ENCODE data around the gene ATF3.

The ATF3 gene, protein sequence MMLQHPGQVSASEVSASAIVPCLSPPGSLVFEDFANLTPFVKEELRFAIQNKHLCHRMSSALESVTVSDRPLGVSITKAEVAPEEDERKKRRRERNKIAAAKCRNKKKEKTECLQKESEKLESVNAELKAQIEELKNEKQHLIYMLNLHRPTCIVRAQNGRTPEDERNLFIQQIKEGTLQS

GRCh38 chr1:212608392-212608958 lies at the start of gene ATF3:
Gene ATF3, plus strand, starts transcription at chr1:212608761. Its CDS starts 6,261 bp downstream, at chr1:212615022.
- peak; percentile 93 to 97 for DNase-seq

- no peak for DNase-seq
Observed at GRCh38 chr1:212559929-212560328, 48.6 kb upstream of the ATF3 start.

DNA sequence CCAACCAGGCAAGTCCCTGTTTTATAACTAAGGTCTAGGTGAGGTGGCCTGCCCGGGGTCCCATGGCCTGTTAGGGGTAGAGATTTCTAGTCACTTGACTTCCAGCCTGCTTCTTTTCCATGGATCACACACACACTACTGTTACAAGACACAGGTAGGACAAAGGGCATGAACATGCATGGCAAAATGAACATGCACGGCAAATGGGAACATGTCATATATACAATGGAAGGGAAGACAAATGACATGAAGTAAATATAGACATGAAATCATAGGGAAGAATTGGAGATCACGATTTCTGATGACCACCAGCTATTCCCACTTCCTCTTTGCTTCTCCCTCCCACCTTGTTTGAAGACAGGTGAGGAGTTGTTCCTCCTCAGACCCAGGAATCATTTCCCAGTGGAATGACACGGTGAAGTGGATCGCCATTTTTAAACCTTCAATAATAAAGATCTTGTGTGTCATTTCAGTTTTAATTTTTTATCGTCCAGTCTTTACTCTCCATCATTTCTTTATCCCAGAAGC lies 47.6 kb upstream of the ATF3 start:
- no peak for DNase-seq

DNA sequence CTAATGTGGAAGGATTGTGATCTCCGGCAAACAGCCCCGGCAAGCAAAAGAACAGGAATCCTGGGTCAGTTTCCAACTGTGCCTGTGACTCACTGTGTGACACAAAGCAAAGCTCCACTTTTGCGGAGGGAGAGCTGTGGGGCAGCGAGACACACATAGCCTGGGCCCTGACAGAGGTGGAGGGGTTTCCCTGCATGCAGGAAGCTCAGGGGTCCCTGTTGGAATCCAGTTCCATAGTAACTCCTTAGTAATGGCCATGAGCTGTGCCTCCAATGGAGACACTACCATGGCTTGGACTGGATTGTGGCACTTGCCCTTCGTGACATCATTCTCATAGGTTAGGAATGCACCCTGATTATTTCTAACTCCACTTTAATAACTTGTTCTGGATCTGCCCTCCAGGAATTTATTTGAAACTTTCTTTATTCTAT lies 47.0 kb upstream of the ATF3 start:
- DNase-seq = no peak

GRCh38 chr1:212562771-212563170 lies 45.8 kb upstream of the ATF3 start:
- no peak for DNase-seq

DNA sequence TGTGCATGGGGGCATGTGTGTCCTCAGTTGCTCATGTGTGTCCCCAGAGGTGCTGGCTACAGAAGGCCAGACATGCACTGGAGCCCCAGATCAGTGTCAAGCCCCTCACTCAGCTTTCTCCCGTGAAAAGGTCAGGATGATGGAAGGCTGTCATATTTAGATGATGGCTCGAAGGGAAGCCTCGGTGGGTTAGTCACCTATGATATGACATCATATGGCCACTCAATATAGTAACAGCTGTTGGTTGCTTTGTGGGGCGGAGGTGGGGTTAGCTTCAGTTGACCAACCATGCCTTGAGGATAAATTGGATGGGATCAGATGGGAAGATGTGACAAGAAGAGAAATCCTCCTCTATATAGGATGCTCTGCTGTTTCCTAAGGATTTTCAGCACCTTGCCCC lies 43.5 kb upstream of the ATF3 start:
- no peak for DNase-seq

DNA sequence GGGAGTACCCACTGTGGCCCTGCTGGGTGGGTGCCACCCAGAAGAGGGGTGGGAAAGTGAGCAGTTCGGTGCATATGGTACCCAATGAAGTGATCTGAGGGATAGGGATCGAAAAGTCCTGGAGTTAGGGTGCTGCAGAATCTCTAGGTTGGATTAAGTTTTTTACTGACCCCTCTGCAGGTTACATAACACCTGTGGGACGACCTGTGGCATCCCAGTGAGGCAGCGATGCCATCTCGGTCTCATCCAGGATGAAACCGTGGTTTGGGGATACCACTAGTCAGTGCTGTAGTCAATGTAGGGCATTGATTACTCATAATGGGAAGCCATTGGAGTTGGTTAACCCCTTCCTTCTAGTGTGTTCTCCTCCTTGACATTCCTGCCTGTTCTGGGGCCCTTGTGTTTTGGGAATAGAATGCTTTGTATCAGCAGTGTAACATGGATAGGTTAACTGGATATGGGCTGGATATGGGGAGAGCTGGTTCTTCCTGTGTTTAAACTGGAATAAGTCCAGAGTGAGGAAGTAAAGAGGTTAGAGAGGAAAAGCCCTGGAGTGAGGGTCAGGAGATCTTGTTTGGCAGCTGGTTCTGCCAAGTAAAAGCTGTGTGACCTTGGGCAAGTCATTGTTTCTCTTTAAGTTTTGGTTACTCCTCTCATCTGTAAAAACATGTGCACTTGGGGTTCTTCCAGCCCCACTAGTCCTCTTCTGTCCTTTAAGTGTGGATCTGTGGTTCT lies 42.8 kb upstream of the ATF3 start:
- DNase-seq = no peak

GRCh38 chr1:212566522-212567479 lies 41.8 kb upstream of the ATF3 start:
- DNase-seq = peak; percentile 35 to 71

- no peak for DNase-seq
Observed at GRCh38 chr1:212567638-212568037, 40.9 kb upstream of the ATF3 start.

GRCh38 chr1:212568978-212569537 lies 39.5 kb upstream of the ATF3 start:
- DNase-seq = no peak

DNA sequence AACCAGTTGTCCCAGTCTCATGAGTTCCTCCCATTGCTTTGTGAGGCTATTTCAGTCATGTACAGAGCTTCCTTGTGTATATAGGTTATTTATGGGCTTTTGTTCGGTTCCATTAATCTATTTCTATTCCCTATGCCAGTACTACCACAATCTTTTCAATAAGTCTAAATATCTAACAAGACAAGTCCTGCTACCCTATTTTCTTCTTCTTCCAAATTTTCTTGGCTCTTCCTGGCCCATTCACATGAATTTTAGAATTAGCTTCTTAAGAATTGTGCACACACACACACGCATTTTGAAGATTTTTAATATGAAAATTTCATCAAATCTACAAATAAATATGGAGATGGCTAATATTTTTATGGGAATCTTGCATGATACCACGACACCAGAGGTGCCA lies 33.8 kb upstream of the ATF3 start:
- DNase-seq = no peak

- no peak for DNase-seq
Observed at GRCh38 chr1:212575333-212575732, 33.2 kb upstream of the ATF3 start.

DNA sequence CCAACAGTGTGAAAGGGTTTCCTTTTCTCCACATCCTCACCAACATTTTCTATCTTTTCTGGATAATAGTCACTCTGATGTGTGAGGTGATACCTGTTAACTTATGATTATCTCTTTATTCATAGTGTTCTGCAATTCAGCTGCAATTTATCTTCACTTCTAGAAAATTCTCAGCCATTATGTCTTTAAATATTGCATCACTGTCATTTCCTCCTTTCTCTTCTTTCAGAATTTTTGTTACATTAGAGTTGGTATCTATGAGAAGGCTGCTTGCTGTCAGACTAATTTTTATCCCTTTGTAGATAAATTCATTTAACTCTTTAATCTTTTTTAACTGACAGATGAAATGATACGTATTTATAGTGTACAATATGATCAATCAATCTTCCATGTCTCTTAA lies 30.5 kb upstream of the ATF3 start:
- no peak for DNase-seq

DNA sequence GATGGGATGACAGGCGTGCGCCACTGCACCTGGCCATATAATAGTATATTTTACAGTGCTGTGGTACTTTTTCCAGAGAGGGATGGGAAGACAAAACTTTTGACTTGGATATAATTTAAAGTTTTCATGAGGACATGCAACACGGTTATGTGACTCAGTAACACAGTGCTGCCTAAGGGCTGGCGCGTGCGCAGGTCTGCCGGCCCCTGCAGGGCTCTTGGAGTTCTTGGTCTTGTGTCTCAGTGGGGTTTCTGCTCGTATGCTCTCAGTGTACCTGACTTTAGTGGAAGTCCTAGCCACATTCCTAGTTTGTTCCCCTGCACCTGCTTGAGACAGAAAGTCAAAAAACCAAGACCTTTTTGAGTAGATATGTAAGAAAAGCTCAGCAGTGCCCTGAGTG lies 27.5 kb upstream of the ATF3 start:
- no peak for DNase-seq

DNA sequence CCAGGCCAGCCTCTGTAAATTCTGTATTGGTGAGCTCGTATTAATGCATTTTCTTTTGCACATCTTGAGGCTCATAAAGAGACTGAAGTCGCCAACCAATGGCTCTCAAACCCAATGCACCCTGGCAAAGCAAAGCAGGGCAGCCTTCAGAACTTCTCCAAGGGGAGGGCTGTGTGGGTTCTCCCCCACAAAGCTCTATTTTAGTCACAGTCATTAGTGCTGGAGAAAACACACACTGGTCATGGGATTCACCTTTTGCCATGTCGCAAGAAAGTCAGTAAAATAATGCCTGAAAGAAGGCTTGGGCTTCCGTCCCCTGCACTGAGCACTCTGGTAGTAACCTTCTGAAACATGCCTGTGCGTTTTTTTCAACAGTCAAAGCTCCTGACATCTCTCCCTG lies 26.3 kb upstream of the ATF3 start:
- DNase-seq = no peak

DNA sequence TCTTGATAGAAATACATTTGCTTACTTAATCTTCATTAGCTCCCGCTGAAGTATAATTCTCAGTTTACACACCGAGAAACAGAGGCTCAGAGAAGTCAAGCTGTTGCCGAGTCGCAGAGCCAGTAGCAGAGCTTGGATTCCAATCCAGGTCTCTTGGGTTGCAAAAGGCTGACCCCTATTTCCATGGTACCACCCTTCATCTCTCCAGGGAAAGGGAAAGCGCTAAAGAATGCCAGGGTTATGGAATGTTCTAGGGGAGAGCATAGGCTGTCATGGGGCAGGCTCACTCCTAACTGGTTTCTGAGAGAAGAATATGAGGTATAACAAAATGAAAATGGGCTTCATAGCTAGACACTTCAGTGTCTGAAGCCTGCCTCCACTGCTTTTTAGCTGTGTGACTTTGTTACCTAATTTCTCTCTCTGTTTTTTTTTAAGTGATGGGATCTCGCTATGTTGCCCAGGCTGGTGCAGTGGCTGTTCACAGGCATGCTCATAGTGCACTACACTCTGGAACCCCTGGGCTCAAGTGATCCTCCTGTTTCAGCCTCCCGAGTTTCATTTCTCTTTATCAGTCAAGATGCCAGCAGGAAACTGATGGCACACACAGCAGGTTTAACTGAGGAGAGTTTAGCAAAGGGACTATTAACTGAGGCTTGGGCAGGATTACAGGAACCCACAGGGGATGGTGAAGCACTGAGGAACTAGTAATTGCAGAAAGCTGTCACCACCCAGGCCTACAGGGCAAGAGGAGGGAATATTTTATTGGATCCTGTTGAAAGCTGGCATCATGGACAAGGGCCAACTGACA lies 25.5 kb upstream of the ATF3 start:
- DNase-seq = no peak

GRCh38 chr1:212583643-212584042 lies 24.9 kb upstream of the ATF3 start:
- DNase-seq = no peak

DNA sequence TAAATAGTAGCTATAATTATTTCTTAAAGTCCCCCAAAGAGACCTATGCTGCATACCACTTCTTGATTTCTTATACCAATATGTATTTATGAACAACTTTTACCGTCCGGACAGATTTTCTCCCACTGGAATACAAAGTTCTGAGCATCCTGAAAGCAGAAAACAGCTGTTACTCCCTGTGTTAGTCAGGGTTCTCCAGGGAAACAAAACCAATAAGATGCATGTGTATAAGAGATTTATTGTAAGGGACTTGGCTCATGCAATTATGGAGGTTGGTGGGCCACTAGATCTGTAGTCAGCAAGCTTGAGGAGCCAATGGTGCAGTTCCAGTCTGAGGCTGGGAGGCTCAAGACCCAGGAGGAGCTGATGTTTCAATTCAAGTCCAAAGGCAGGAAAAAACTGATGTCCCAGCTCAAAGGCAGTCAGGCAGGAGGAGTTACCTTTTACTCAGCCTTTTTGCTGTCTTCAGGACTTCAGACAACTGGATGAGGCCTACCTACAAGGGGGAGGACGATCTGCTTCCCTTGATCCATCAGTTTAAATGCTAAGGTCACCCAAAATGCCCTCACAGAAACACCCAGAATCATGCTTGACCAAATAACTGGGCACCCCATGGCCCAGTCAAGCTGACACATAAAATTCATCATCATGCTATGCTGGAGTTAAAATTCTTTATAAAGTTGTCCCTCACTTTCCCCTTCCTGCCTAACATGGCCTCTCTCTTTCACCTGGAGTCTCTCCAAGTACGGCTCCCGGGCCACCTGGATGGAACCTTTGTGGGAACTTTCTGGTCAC lies 24.3 kb upstream of the ATF3 start:
- no peak for DNase-seq

GRCh38 chr1:212585210-212585609 lies 23.4 kb upstream of the ATF3 start:
- DNase-seq = no peak

- no peak for DNase-seq
Observed at GRCh38 chr1:212586206-212587015, 22.1 kb upstream of the ATF3 start.
